Stimulated activated CD4-positive, alpha-beta T cell treated with anti-CD3 and anti-CD28 coated beads, Interleukin-4, amount 100 ng/mL, for 48 hours (primary cell): ENCODE results near the gene MAD1L1.

Experiments used
- DNase-seq, 2 donors: peaks; one replicate each; pipeline ENCODE4 v3.0.0-alpha.2; 2020; ENCODE audit warnings: low read depth in 2 of 2

The MAD1L1 gene

GRCh38 chr7:1953199-1954190 lies 279.2 kb downstream of the MAD1L1 start:
- DNase-seq = no peak

GRCh38 chr7:1952781-1953180 lies 280.0 kb downstream of the MAD1L1 start:
- no peak for DNase-seq

- DNase-seq = no peak
Measured at GRCh38 chr7:1952169-1952760, 280.5 kb downstream of the MAD1L1 start.

GRCh38 chr7:1951600-1951999 lies 281.1 kb downstream of the MAD1L1 start:
- DNase-seq = no peak

- no peak for DNase-seq
Measured at GRCh38 chr7:1951159-1951536, 281.6 kb downstream of the MAD1L1 start.

GRCh38 chr7:1950452-1951158 lies 282.1 kb downstream of the MAD1L1 start:
- no peak for DNase-seq

- no peak for DNase-seq
Measured at GRCh38 chr7:1950066-1950451, 282.7 kb downstream of the MAD1L1 start.

- no peak for DNase-seq
Measured at GRCh38 chr7:1949681-1950055, 283.1 kb downstream of the MAD1L1 start.

GRCh38 chr7:1948887-1949680 lies 283.7 kb downstream of the MAD1L1 start:
- DNase-seq = no peak

GRCh38 chr7:1948301-1948796 lies 284.4 kb downstream of the MAD1L1 start:
- DNase-seq = no peak

- no peak for DNase-seq
Measured at GRCh38 chr7:1947586-1948217, 285.0 kb downstream of the MAD1L1 start.

- DNase-seq = no peak
Measured at GRCh38 chr7:1946773-1947450, 285.8 kb downstream of the MAD1L1 start.

- no peak for DNase-seq
Measured at GRCh38 chr7:1946025-1946772, 286.5 kb downstream of the MAD1L1 start.

GRCh38 chr7:1945558-1945957 lies 287.2 kb downstream of the MAD1L1 start:
- DNase-seq = no peak

GRCh38 chr7:1944619-1945210 lies 288.0 kb downstream of the MAD1L1 start:
- DNase-seq = no peak

- DNase-seq = no peak
Measured at GRCh38 chr7:1943933-1944618, 288.7 kb downstream of the MAD1L1 start.

- DNase-seq = no peak
Measured at GRCh38 chr7:1943326-1943725, 289.4 kb downstream of the MAD1L1 start.

- DNase-seq = no peak
Measured at GRCh38 chr7:1942941-1943289, 289.8 kb downstream of the MAD1L1 start.
